ENCODE measurements around the gene LATS2. TPM values are rescaled to one million over a fixed set of nuclear protein-coding genes. Genes with fewer than 3 reads are reported as not detected.

Gene LATS2
- total RNA-seq, 4 donors from 2014 or later: 13.2 to 27.6 (median 21.1) TPM

DNA sequence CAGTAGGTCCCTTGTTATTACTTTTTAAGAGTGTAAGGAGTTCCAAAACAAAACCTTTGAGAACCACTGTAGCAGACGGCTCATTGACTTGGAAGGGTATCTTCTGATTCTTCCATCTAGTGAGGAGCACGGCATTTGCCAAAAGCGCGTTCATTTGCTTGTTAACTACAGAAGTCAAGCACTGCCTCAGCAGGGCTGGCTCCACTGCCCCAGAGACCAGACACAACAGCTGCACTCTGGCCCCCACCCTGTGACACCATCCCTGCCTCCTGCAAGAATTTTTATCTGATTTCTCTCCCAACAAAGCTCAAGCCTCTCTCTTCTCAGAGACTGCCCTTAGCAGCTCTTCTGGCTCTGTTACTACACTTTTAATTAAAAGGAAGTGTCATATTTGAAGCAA lies 138.1 kb downstream of the LATS2 start:
- intact Hi-C loops (cut with DNase I; ENCODE audit: low total_unique reads): loop anchor here (10.0 kb wide), 1 partner anchor 428 kb away; no protein-coding TSS in a partner anchor
- 72 to 88% methylated on average over 4 of the region's 4 CpGs for WGBS, 2 donors
- TF ChIP-seq CTCF (IDR thresholded peaks at IDR 0.05) (no peak), POLR2A (IDR thresholded peaks at IDR 0.05) (no peak)
- peak in 1 of 2 donors; percentile 45 for DNase-seq (ENCODE audit: low spot score in 2 of 2)
- no peak overlapping the region for H3K4me3 ChIP-seq (ENCODE audit: low read depth, poor library complexity, severe bottlenecking)

Other genes with a start within 250 kb of the LATS2 start
- gene XPO4, start 158.8 kb downstream of the LATS2 start, total RNA-seq: 10 to 100 TPM in 3 of 4 donors, 1 to 10 TPM in 1; 8.9 to 16.1 (median 13.8) TPM
- gene SAP18, start 78.5 kb upstream of the LATS2 start, total RNA-seq: 10 to 100 TPM; 51.8 to 91.3 (median 56.3) TPM
- gene SKA3, start 115.0 kb upstream of the LATS2 start, total RNA-seq: 10 to 100 TPM in 1 of 4 donors, 1 to 10 TPM in 2, under 1 TPM in 1; 0.53 to 15.3 (median 2.0) TPM
- gene MRPL57, start 115.1 kb upstream of the LATS2 start, total RNA-seq: 10 to 100 TPM; 27.2 to 42.1 (median 29.8) TPM